Adrenal gland (tissue), 5 donors: ENCODE data around the gene ARMH3.

Experiments
- CTCF ChIP-seq, 6 experiments: fragments of 450-650 bp in 4 of 6; fragments of 200-600 bp in 2 of 6; sonication (generic) in 1 of 6; IDR thresholded peaks; 1 replicate in 5 of 6; 2 replicates in 1 of 6; pipeline versions ENCODE4 v1.5.1 to v1.8.0; 2016 to 2021; ENCODE audit warnings: antibody characterized with exemption in 6 of 6, mild to moderate bottlenecking in 2 of 6, moderate library complexity in 1 of 6
- POLR2A ChIP-seq, 2 donors: fragments of 450-650 bp; IDR thresholded peaks; one replicate each; pipeline ENCODE4 v1.6.1; 2017; ENCODE audit warnings: antibody characterized with exemption in 2 of 2, mild to moderate bottlenecking in 2 of 2, moderate library complexity in 1 of 2
- donor health status: DM: no; HTN: no; CAD: no.

GRCh38 chr10:101818872-101819633 lies 236.9 kb downstream of the ARMH3 start:
- TF ChIP-seq CTCF (IDR thresholded peaks at IDR 0.05) (no peak), POLR2A (IDR thresholded peaks at IDR 0.05) (no peak)
